WTC11 (cell line): ENCODE data around the gene PLA2G12B. TPM values are rescaled to one million over a fixed set of nuclear protein-coding genes. Genes with fewer than 3 reads are reported as not detected.

Source experiments
- ATAC-seq: fragments of 200-7000 bp; cut with Tn5 transposase; 2 replicates; pipeline ENCODE4 v1.10.0; 2021; ENCODE audit warnings: mild to moderate bottlenecking, moderate library complexity
- CTCF ChIA-PET: fragments of 300-600 bp; sonication (Branson Sonifier 250); formaldehyde crosslinking; loops from one replicate; lab custom pipeline; 2021; ENCODE audit warnings: antibody characterized with exemption; lab: Charles Lee
- POLR2A ChIA-PET: fragments of 350-600 bp; sonication (Branson Sonifier 250); formaldehyde crosslinking; loops from one replicate; lab custom pipeline; 2021; ENCODE audit warnings: antibody characterized with exemption; lab: Charles Lee
- DNase-seq: peaks from one replicate; pipeline ENCODE4 v3.0.0; 2021; ENCODE audit warnings: low spot score
- H3K27ac Mint-ChIP-seq: 2 replicates; pipeline ENCODE4 v1.8.0; 2021; ENCODE audit warnings: mixed read lengths
- H3K27me3 Mint-ChIP-seq: 2 replicates; pipeline ENCODE4 v1.8.0; 2021; ENCODE audit warnings: low read depth, mild to moderate bottlenecking, moderate library complexity, mixed read lengths
- H3K36me3 Mint-ChIP-seq: 2 replicates; pipeline ENCODE4 v1.8.0; 2021; ENCODE audit warnings: mixed read lengths
- H3K4me1 Mint-ChIP-seq: 2 replicates; pipeline ENCODE4 v1.8.0; 2022; ENCODE audit warnings: mixed read lengths
- H3K4me3 Mint-ChIP-seq: 2 replicates; pipeline ENCODE4 v1.8.0; 2021; ENCODE audit warnings: mild to moderate bottlenecking, moderate library complexity, mixed read lengths
- H3K9me3 Mint-ChIP-seq: 2 replicates; pipeline ENCODE4 v1.8.0; 2021; ENCODE audit warnings: mixed read lengths
- ARID4B ChIP-seq: sonication (generic); formaldehyde crosslinking; IDR thresholded peaks from 2 replicates; pipeline ENCODE4 v1.8.0; 2023; ENCODE audit warnings: missing genetic modification reagents, mild to moderate bottlenecking, borderline replicate concordance
- ATF2 ChIP-seq: sonication (generic); formaldehyde crosslinking; IDR thresholded peaks from 2 replicates; pipeline ENCODE4 v1.8.1; 2022; ENCODE audit warnings: low read depth, missing genetic modification reagents, borderline replicate concordance
- CREB1 ChIP-seq: sonication (generic); formaldehyde crosslinking; IDR thresholded peaks from 2 replicates; pipeline ENCODE4 v1.8.0; 2023; ENCODE audit warnings: mild to moderate bottlenecking, missing genetic modification reagents
- CREM ChIP-seq: sonication (generic); formaldehyde crosslinking; IDR thresholded peaks from 2 replicates; pipeline ENCODE4 v1.8.1; 2022; ENCODE audit warnings: mild to moderate bottlenecking, missing genetic modification reagents, moderate library complexity
- ELF4 ChIP-seq: sonication (generic); formaldehyde crosslinking; IDR thresholded peaks from 2 replicates; pipeline ENCODE4 v1.8.1; 2022; ENCODE audit warnings: low read depth, mild to moderate bottlenecking, moderate library complexity, missing genetic modification reagents
- FOXJ3 ChIP-seq: sonication (generic); formaldehyde crosslinking; IDR thresholded peaks from 2 replicates; pipeline ENCODE4 v1.9.0; 2021; ENCODE audit warnings: missing genetic modification reagents, mild to moderate bottlenecking, borderline replicate concordance
- FOXK1 ChIP-seq: sonication (generic); formaldehyde crosslinking; IDR thresholded peaks from 2 replicates; pipeline ENCODE4 v1.8.0; 2022; ENCODE audit warnings: mild to moderate bottlenecking, moderate library complexity, missing genetic modification reagents
- FOXP1 ChIP-seq: sonication (generic); formaldehyde crosslinking; IDR thresholded peaks from 2 replicates; pipeline ENCODE4 v1.8.0; 2022; ENCODE audit warnings: missing genetic modification reagents, mild to moderate bottlenecking, moderate library complexity, borderline replicate concordance
- GABPB1 ChIP-seq: sonication (generic); formaldehyde crosslinking; IDR thresholded peaks from 2 replicates; pipeline ENCODE4 v1.8.1; 2023; ENCODE audit warnings: mild to moderate bottlenecking, missing genetic modification reagents
- GTF2I ChIP-seq: fragments of 250-450 bp; sonication (Bioruptor Pico); conservative IDR thresholded peaks from 2 replicates; pipeline ENCODE4 v1.4.0; 2021; ENCODE audit warnings: mild to moderate bottlenecking
- HMGA2 ChIP-seq: fragments of 250-450 bp; sonication (Bioruptor Pico); IDR thresholded peaks from 2 replicates; pipeline ENCODE4 v1.4.0; 2021; ENCODE audit warnings: mild to moderate bottlenecking, moderate library complexity
- JAZF1 ChIP-seq: fragments of 250-450 bp; sonication (Bioruptor Pico); IDR thresholded peaks from 2 replicates; pipeline ENCODE4 v1.9.0; 2021; ENCODE audit warnings: moderate library complexity, mild to moderate bottlenecking, inconsistent platforms
- JUN ChIP-seq: sonication (generic); formaldehyde crosslinking; IDR thresholded peaks from 2 replicates; pipeline ENCODE4 v1.8.0; 2023; ENCODE audit warnings: mild to moderate bottlenecking, missing genetic modification reagents
- KAT7 ChIP-seq: sonication (generic); formaldehyde crosslinking; IDR thresholded peaks from 2 replicates; pipeline ENCODE4 v1.8.1; 2023; ENCODE audit warnings: missing genetic modification reagents, mild to moderate bottlenecking, borderline replicate concordance
- NR3C1 ChIP-seq: sonication (generic); formaldehyde crosslinking; conservative IDR thresholded peaks from 2 replicates; pipeline ENCODE4 v1.8.1; 2023; ENCODE audit warnings: low read depth, mild to moderate bottlenecking, missing genetic modification reagents
- RORB ChIP-seq: fragments of 250-450 bp; sonication (Bioruptor Pico); IDR thresholded peaks from 2 replicates; pipeline ENCODE4 v1.9.0; 2021; ENCODE audit warnings: mild to moderate bottlenecking
- STAT6 ChIP-seq: sonication (generic); formaldehyde crosslinking; conservative IDR thresholded peaks from 2 replicates; pipeline ENCODE4 v1.8.1; 2023; ENCODE audit warnings: mild to moderate bottlenecking, low read depth, missing genetic modification reagents, moderate library complexity
- ZMAT4 ChIP-seq: fragments of 250-450 bp; sonication (Bioruptor Pico); IDR thresholded peaks from 2 replicates; pipeline ENCODE4 v1.9.0; 2021; ENCODE audit warnings: mild to moderate bottlenecking
- ZNF121 ChIP-seq: sonication (generic); formaldehyde crosslinking; IDR thresholded peaks from 2 replicates; pipeline ENCODE4 v1.8.0; 2023; ENCODE audit warnings: missing genetic modification reagents
- ZNF416 ChIP-seq: fragments of 250-450 bp; sonication (Bioruptor Pico); IDR thresholded peaks from 2 replicates; pipeline ENCODE4 v1.9.0; 2021; ENCODE audit warnings: mild to moderate bottlenecking, inconsistent platforms
- ZNF671 ChIP-seq: fragments of 250-450 bp; sonication (Bioruptor Pico); IDR thresholded peaks from 2 replicates; pipeline ENCODE4 v1.8.0; 2021; ENCODE audit warnings: mild to moderate bottlenecking
- total RNA-seq: library from RNA; stranded (reverse); gene quantifications from 3 replicates; pipeline ENCODE4 v1.2.3, GENCODE V29; 2021
- TF ChIP-seq, protein P1 (sequence below): sonication (generic); formaldehyde crosslinking; IDR thresholded peaks from 2 replicates; pipeline ENCODE4 v1.8.1; 2022; ENCODE audit warnings: low read depth, mild to moderate bottlenecking, moderate library complexity, missing genetic modification reagents, borderline replicate concordance
- TF ChIP-seq, protein P2 (sequence below): sonication (generic); formaldehyde crosslinking; IDR thresholded peaks from 2 replicates; pipeline ENCODE4 v1.8.0; 2022; ENCODE audit warnings: mild to moderate bottlenecking, missing genetic modification reagents
- TF ChIP-seq, protein P3 (sequence below): sonication (generic); formaldehyde crosslinking; IDR thresholded peaks from 2 replicates; pipeline ENCODE4 v1.8.1; 2023; ENCODE audit warnings: mild to moderate bottlenecking, moderate library complexity, missing genetic modification reagents

Gene PLA2G12B
- total RNA-seq, 1 experiment from 2014 or later, result not detected

- Mint-ChIP-seq H3K4me1 (no peaks in the 10 kb centered on the region), H3K27me3 (no peaks in the 10 kb centered on the region; the same call in 1 of the 2 replicates), H3K36me3 (peaks cover 10% of the 10 kb centered on the region), H3K9me3 (peaks cover 12% of the 10 kb centered on the region), H3K4me3 (no peak overlapping the region), H3K27ac (no peak overlapping the region)
- DNase-seq, result no peak
- peak; percentile 26; the same call in 1 of the 2 replicates for ATAC-seq
- CTCF ChIA-PET, result interaction anchor here (0.6 kb wide), 1 partner anchor 263 kb away, joined by 3 read pairs; no protein-coding TSS in a partner anchor
- TF ChIP-seq ZNF671 (CRISPR knock-in tag), result no peak
- no peak for TF ChIP-seq RORB (CRISPR knock-in tag)
- TF ChIP-seq ZNF416 (CRISPR knock-in tag), result no peak
- no peak for TF ChIP-seq HMGA2 (CRISPR knock-in tag)
- TF ChIP-seq, protein P1, sequence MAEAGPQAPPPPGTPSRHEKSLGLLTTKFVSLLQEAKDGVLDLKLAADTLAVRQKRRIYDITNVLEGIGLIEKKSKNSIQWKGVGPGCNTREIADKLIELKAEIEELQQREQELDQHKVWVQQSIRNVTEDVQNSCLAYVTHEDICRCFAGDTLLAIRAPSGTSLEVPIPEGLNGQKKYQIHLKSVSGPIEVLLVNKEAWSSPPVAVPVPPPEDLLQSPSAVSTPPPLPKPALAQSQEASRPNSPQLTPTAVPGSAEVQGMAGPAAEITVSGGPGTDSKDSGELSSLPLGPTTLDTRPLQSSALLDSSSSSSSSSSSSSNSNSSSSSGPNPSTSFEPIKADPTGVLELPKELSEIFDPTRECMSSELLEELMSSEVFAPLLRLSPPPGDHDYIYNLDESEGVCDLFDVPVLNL (CRISPR knock-in tag), result no peak
- TF ChIP-seq, protein P2, sequence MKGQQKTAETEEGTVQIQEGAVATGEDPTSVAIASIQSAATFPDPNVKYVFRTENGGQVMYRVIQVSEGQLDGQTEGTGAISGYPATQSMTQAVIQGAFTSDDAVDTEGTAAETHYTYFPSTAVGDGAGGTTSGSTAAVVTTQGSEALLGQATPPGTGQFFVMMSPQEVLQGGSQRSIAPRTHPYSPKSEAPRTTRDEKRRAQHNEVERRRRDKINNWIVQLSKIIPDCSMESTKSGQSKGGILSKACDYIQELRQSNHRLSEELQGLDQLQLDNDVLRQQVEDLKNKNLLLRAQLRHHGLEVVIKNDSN (CRISPR knock-in tag), result no peak
- no peak for TF ChIP-seq ATF2
- TF ChIP-seq NR3C1 (CRISPR knock-in tag), result no peak
- TF ChIP-seq JUN (CRISPR knock-in tag), result no peak
- TF ChIP-seq, protein P3, sequence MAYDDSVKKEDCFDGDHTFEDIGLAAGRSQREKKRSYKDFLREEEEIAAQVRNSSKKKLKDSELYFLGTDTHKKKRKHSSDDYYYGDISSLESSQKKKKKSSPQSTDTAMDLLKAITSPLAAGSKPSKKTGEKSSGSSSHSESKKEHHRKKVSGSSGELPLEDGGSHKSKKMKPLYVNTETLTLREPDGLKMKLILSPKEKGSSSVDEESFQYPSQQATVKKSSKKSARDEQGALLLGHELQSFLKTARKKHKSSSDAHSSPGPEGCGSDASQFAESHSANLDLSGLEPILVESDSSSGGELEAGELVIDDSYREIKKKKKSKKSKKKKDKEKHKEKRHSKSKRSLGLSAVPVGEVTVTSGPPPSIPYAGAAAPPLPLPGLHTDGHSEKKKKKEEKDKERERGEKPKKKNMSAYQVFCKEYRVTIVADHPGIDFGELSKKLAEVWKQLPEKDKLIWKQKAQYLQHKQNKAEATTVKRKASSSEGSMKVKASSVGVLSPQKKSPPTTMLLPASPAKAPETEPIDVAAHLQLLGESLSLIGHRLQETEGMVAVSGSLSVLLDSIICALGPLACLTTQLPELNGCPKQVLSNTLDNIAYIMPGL, result no peak
- TF ChIP-seq FOXK1 (CRISPR knock-in tag), result no peak
- TF ChIP-seq GTF2I (CRISPR knock-in tag), result no peak
- POLR2A ChIA-PET, result no interaction called here
Measured at GRCh38 chr10:72925951-72926465, 28.6 kb downstream of the PLA2G12B start.

DNA sequence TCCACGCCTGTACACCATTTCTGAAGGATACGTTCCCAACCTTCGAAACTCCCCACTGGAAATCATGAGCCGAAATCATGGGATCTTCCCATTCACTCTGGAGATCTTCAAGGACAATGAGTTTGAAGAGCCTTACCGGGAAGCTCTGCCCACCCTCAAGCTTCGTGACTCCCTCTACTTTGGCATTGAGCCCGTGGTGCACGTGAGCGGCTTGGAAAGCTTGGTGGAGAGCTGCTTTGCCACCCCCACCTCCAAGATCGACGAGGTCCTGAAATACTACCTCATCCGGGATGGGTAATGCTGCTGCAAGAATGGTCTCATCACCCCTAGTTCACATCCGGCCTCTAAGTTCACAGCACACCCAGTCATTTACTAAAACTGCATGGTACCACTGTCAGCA, 30.3 kb downstream of the PLA2G12B start:
- POLR2A ChIA-PET, result no interaction called here
- peaks cover 16% of the 10 kb centered on the region for H3K36me3 Mint-ChIP-seq
- DNase-seq, result no peak
- no peak for ATAC-seq
- H3K4me3 Mint-ChIP-seq, result no peak overlapping the region
- peaks cover 22% of the 10 kb centered on the region for H3K9me3 Mint-ChIP-seq
- H3K27me3 Mint-ChIP-seq, result peaks cover 5% of the 10 kb centered on the region
- no peaks in the 10 kb centered on the region for H3K4me1 Mint-ChIP-seq
- CTCF ChIA-PET, result no interaction called here
- no peak overlapping the region for H3K27ac Mint-ChIP-seq
- TF ChIP-seq JAZF1 (no peak), FOXK1 (CRISPR knock-in tag) (no peak), ZNF121 (CRISPR knock-in tag) (no peak), ZMAT4 (CRISPR knock-in tag) (no peak), CREB1 (CRISPR knock-in tag) (no peak), FOXP1 (CRISPR knock-in tag) (no peak), ELF4 (CRISPR knock-in tag) (no peak), GABPB1 (CRISPR knock-in tag) (no peak), KAT7 (CRISPR knock-in tag) (no peak), NR3C1 (CRISPR knock-in tag) (no peak), CREM (no peak), STAT6 (CRISPR knock-in tag) (no peak), FOXJ3 (CRISPR knock-in tag) (no peak), ARID4B (no peak)
